HL-60 (cell line): ENCODE results near the gene TMEM95.

ENCODE experiments used
- POLR2AphosphoS5 ChIP-seq: IDR thresholded peaks from 2 replicates; pipeline ENCODE4 v1.6.1; 2012; ENCODE audit warnings: low read depth
- TF ChIP-seq, protein P1 (sequence below): IDR thresholded peaks from 2 replicates; pipeline ENCODE4 v1.6.1; 2012; ENCODE audit warnings: low read depth; ENCODE audit not compliant: insufficient replicate concordance

DNA sequence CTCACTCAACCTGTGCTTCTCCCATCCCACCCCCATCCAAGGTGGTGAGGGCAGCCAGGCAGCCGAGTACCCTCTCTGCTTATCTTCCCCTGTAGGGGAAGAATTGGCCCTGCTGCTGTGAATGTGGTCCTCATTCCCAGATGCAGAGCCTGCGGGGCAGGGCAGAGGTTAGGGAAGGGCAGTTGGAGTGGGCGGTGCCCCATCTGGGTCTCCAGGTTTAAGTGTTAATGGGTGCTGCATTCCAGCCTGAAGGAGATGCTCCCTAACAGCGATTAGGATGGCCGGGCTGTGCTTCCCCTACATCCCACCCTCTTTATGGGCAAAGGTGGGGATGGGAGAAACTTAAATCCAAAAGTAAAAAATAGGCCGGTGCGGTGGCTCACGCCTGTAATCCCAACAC lies 12.1 kb downstream of the TMEM95 start:
- TF ChIP-seq, protein P1, sequence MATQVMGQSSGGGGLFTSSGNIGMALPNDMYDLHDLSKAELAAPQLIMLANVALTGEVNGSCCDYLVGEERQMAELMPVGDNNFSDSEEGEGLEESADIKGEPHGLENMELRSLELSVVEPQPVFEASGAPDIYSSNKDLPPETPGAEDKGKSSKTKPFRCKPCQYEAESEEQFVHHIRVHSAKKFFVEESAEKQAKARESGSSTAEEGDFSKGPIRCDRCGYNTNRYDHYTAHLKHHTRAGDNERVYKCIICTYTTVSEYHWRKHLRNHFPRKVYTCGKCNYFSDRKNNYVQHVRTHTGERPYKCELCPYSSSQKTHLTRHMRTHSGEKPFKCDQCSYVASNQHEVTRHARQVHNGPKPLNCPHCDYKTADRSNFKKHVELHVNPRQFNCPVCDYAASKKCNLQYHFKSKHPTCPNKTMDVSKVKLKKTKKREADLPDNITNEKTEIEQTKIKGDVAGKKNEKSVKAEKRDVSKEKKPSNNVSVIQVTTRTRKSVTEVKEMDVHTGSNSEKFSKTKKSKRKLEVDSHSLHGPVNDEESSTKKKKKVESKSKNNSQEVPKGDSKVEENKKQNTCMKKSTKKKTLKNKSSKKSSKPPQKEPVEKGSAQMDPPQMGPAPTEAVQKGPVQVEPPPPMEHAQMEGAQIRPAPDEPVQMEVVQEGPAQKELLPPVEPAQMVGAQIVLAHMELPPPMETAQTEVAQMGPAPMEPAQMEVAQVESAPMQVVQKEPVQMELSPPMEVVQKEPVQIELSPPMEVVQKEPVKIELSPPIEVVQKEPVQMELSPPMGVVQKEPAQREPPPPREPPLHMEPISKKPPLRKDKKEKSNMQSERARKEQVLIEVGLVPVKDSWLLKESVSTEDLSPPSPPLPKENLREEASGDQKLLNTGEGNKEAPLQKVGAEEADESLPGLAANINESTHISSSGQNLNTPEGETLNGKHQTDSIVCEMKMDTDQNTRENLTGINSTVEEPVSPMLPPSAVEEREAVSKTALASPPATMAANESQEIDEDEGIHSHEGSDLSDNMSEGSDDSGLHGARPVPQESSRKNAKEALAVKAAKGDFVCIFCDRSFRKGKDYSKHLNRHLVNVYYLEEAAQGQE: no peak
- TF ChIP-seq POLR2AphosphoS5: no peak
